Osteoblast (primary cell): ENCODE measurements around the gene TSPAN1. TPM values are rescaled to one million over a fixed set of nuclear protein-coding genes. Genes with fewer than 3 reads are reported as not detected.

Experiments
- DNase-seq: peaks from one replicate; pipeline ENCODE4 v3.0.0; 2011; ENCODE audit warnings: low spot score, mixed read lengths; ENCODE audit not compliant: insufficient read length; ENCODE audit errors: missing footprints
- H2AFZ ChIP-seq: 2 replicates; pipeline ENCODE4 v1.6.0; 2011; ENCODE audit warnings: mild to moderate bottlenecking, low read length
- H3K27ac ChIP-seq: 2 replicates; pipeline ENCODE4 v1.5.1; 2011; ENCODE audit warnings: mild to moderate bottlenecking, low read depth, low read length, moderate library complexity
- H3K27me3 ChIP-seq: 2 replicates; pipeline ENCODE4 v1.6.0; 2012; ENCODE audit warnings: mild to moderate bottlenecking, control low read depth, inconsistent platforms, low read length, moderate library complexity; ENCODE audit not compliant: insufficient read depth
- H3K36me3 ChIP-seq: 2 replicates; pipeline ENCODE4 v1.5.1; 2011; ENCODE audit warnings: mild to moderate bottlenecking, low read length, control low read depth, moderate library complexity; ENCODE audit not compliant: insufficient read depth
- H3K4me1 ChIP-seq: 2 replicates; pipeline ENCODE4 v1.5.1; 2011; ENCODE audit warnings: mild to moderate bottlenecking, low read length, control low read depth, moderate library complexity; ENCODE audit not compliant: insufficient read depth
- H3K4me2 ChIP-seq: 2 replicates; pipeline ENCODE4 v1.6.0; 2011; ENCODE audit warnings: mild to moderate bottlenecking, low read length; ENCODE audit not compliant: insufficient read depth
- H3K4me3 ChIP-seq: fragments of 200-600 bp; sonication (generic); 3 replicates; pipeline ENCODE4 v1.5.1; 2012; ENCODE audit warnings: mild to moderate bottlenecking, low read length, inconsistent platforms; ENCODE audit not compliant: insufficient read depth
- H3K79me2 ChIP-seq: 2 replicates; pipeline ENCODE4 v1.6.0; 2012; ENCODE audit warnings: mild to moderate bottlenecking, low read length, control low read depth, inconsistent platforms; ENCODE audit not compliant: insufficient read depth
- H3K9me3 ChIP-seq: 2 replicates; pipeline ENCODE4 v1.5.1; 2011; ENCODE audit warnings: low read depth, low read length, control low read depth
- H4K20me1 ChIP-seq: 2 replicates; pipeline ENCODE4 v1.6.0; 2012; ENCODE audit warnings: mild to moderate bottlenecking, low read length, control low read depth; ENCODE audit not compliant: insufficient read depth
- total RNA-seq: library from RNA; depleted of rRNA; stranded (reverse); fragments of >200 nt; gene quantifications from 2 replicates; pipeline ENCODE4 v1.2.3, GENCODE V29; 2012
- TF ChIP-seq, protein P1 (sequence below): IDR thresholded peaks from 2 replicates; pipeline ENCODE4 v1.5.1; 2011; ENCODE audit warnings: mild to moderate bottlenecking, low read depth, low read length, moderate library complexity; ENCODE audit errors: extremely low read depth

TSPAN1 gene
- total RNA-seq, 1 donor: 1.1 TPM

DNA sequence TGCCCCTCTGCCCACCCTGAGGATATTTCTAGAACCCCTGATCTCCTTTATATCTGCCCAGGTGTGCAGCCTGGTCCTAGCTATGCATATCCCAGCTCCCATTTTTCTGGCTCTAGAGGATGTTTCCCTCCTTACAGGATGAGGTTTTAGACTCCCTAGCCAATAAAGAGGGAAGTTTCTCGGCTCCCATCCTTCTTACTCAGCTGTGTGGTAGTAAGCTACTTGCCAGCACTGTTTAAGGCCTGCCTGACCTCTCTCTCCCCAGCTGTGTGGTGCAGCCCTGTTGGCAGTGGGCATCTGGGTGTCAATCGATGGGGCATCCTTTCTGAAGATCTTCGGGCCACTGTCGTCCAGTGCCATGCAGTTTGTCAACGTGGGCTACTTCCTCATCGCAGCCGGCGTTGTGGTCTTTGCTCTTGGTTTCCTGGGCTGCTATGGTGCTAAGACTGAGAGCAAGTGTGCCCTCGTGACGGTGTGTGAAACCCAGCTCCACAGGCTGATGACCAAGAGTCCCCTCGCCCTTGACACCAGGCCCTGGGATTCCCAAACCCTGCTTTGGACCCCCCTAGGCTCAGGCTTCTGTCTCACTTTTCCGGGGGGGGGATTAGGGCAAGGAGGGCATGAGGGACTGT, 9.2 kb downstream of the TSPAN1 start:
- TF ChIP-seq, protein P1, sequence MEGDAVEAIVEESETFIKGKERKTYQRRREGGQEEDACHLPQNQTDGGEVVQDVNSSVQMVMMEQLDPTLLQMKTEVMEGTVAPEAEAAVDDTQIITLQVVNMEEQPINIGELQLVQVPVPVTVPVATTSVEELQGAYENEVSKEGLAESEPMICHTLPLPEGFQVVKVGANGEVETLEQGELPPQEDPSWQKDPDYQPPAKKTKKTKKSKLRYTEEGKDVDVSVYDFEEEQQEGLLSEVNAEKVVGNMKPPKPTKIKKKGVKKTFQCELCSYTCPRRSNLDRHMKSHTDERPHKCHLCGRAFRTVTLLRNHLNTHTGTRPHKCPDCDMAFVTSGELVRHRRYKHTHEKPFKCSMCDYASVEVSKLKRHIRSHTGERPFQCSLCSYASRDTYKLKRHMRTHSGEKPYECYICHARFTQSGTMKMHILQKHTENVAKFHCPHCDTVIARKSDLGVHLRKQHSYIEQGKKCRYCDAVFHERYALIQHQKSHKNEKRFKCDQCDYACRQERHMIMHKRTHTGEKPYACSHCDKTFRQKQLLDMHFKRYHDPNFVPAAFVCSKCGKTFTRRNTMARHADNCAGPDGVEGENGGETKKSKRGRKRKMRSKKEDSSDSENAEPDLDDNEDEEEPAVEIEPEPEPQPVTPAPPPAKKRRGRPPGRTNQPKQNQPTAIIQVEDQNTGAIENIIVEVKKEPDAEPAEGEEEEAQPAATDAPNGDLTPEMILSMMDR: no peak
- no peaks in the 10 kb centered on the region for H3K79me2 ChIP-seq
- peaks cover 11% of the 10 kb centered on the region for H3K36me3 ChIP-seq
- H3K27ac ChIP-seq: peak overlapping the region; percentile 91
- peak overlapping the region; percentile 57 for H2AFZ ChIP-seq
- DNase-seq: peak; percentile 84
- H3K4me3 ChIP-seq: peak overlapping the region; percentile 10
- no peaks in the 10 kb centered on the region for H3K27me3 ChIP-seq
- no peaks in the 10 kb centered on the region for H3K9me3 ChIP-seq
- H3K4me2 ChIP-seq: peak overlapping the region; percentile 57
- no peaks in the 10 kb centered on the region for H4K20me1 ChIP-seq
- peaks cover 25% of the 10 kb centered on the region for H3K4me1 ChIP-seq

DNA sequence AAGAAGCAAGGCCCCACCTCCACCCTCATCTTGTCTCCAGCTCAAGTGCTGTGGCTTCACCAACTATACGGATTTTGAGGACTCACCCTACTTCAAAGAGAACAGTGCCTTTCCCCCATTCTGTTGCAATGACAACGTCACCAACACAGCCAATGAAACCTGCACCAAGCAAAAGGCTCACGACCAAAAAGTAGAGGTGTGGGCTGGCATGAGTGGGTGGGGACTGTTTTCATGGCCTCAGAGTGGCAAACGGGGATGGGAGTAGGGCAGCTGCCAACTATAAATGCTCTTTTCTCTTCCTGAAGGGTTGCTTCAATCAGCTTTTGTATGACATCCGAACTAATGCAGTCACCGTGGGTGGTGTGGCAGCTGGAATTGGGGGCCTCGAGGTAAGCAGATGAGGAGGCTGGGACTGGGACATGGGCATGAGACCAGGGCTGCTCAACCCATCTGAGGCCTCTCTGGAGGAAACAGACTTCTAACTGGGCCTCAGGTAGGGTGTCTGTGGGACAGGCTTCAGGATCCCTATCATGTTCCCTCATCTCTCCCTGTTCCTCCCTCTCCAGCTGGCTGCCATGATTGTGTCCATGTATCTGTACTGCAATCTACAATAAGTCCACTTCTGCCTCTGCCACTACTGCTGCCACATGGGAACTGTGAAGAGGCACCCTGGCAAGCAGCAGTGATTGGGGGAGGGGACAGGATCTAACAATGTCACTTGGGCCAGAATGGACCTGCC, 10.2 kb downstream of the TSPAN1 start:
- DNase-seq: no peak
- Histone ChIP-seq H3K9me3 (no peaks in the 10 kb centered on the region), H2AFZ (no peak overlapping the region), H3K4me3 (no peak overlapping the region), H3K79me2 (no peaks in the 10 kb centered on the region), H3K4me2 (no peak overlapping the region), H3K4me1 (peaks cover 25% of the 10 kb centered on the region), H3K36me3 (peaks cover 21% of the 10 kb centered on the region), H3K27me3 (no peaks in the 10 kb centered on the region), H4K20me1 (no peaks in the 10 kb centered on the region), H3K27ac (no peak overlapping the region)
- TF ChIP-seq, protein P1: no peak

DNA sequence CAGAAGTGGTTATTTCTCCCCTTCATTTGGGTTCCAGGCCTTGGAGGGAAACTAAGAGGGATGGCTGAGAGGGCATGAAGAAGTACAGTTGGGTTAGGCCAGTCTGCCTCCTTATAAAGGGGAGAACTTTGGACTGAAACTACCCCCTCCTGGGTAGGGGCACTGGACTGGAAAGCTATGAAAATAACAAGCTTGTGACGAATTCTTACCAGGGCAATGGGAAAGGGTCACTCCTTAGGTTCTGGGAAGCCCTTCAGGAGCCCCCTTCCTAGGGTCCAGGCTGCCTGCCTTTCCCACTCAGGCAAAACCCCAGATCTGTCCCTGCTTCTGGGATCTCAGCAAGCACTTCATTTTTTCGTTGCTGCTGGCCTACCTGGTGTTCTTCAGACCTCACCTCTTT, 11.2 kb downstream of the TSPAN1 start:
- no peaks in the 10 kb centered on the region for H3K79me2 ChIP-seq
- peaks cover 24% of the 10 kb centered on the region for H3K36me3 ChIP-seq
- no peaks in the 10 kb centered on the region for H4K20me1 ChIP-seq
- H3K4me2 ChIP-seq: no peak overlapping the region
- H3K27ac ChIP-seq: no peak overlapping the region
- peaks cover 28% of the 10 kb centered on the region for H3K4me1 ChIP-seq
- TF ChIP-seq, protein P1: no peak
- no peak overlapping the region for H3K4me3 ChIP-seq
- no peak overlapping the region for H2AFZ ChIP-seq
- DNase-seq: peak; percentile 62
- H3K27me3 ChIP-seq: no peaks in the 10 kb centered on the region
- H3K9me3 ChIP-seq: no peaks in the 10 kb centered on the region

DNA sequence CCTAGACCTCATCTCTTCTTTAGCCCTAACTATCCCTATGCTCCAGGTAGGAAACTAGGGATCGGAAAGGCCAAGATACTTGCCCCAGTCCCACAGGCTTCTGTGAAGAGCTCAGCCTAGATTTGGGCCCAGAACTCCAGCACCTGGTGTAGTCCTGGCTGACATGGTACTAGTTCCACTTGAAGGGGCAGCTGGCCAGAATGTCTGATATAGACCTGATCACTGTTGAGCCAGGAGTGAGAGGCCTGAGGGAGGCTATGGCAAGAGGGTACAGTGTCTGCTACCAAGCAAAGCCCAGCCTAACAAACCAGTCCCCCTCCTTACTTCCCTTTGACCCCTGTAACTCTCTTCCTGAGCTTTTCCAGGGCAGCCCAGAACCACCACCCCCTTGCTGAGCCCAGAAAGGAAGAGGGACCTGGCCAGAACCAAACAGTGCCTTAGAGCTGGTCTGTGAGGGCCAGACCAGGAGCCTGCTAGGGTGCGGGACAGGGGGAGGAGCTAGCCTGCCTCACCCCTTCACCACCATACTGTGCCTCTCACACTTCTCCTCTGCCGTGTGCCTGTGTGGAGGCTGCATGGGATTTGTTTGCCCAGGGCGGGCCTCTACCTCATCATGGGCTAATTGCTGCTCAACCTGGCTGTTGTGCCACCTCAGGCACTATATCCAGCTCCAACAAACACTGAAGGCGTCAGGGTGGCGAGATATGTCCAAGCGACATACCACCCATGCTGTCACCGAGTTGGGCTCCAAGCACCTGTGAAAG, 12.4 kb downstream of the TSPAN1 start:
- Histone ChIP-seq H3K4me3 (no peak overlapping the region), H3K36me3 (peaks cover 32% of the 10 kb centered on the region), H2AFZ (no peak overlapping the region), H3K4me1 (peaks cover 22% of the 10 kb centered on the region), H3K9me3 (no peaks in the 10 kb centered on the region), H3K27me3 (no peaks in the 10 kb centered on the region), H3K27ac (no peak overlapping the region), H4K20me1 (no peaks in the 10 kb centered on the region), H3K4me2 (no peak overlapping the region), H3K79me2 (no peaks in the 10 kb centered on the region)
- peak; percentile 66 for DNase-seq
- TF ChIP-seq, protein P1: no peak
